ENCODE data around the gene HECTD2. TPM values are rescaled to one million over a fixed set of nuclear protein-coding genes. Genes with fewer than 3 reads are reported as not detected.
"Not testable (repeated sequence)": the region's sequence is repeated elsewhere in the genome, so short reads cannot be mapped to it uniquely, and the experiment has no call there.

HECTD2 gene
- total RNA-seq, 1 donor: 15.1 TPM

DNA sequence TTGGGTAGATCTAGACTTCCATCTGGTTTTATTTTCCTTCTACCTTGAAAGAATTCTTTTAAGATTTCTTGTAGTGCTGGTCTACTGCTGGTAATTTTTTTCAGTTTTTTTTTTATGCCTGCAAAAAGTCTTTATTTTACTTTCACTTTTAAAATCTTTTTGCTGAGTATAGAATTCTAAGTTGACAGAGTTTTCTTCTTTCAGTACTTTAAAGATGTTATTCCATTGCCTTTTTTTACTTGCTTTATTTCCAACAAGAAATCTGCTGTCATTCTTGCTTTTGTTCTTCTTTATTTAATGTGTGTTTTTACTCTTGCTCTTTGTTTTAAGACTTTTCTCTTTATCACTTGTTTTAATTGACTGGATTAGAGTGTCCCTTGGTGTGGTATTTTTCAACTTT, 36.1 kb upstream of the HECTD2 start:
- no peak for DNase-seq (ENCODE audit: low read depth)
- no peak overlapping the region for H3K4me3 ChIP-seq (ENCODE audit: low read depth, low read length)
- TF ChIP-seq, protein P1, sequence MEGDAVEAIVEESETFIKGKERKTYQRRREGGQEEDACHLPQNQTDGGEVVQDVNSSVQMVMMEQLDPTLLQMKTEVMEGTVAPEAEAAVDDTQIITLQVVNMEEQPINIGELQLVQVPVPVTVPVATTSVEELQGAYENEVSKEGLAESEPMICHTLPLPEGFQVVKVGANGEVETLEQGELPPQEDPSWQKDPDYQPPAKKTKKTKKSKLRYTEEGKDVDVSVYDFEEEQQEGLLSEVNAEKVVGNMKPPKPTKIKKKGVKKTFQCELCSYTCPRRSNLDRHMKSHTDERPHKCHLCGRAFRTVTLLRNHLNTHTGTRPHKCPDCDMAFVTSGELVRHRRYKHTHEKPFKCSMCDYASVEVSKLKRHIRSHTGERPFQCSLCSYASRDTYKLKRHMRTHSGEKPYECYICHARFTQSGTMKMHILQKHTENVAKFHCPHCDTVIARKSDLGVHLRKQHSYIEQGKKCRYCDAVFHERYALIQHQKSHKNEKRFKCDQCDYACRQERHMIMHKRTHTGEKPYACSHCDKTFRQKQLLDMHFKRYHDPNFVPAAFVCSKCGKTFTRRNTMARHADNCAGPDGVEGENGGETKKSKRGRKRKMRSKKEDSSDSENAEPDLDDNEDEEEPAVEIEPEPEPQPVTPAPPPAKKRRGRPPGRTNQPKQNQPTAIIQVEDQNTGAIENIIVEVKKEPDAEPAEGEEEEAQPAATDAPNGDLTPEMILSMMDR (IDR thresholded peaks at IDR 0.05; ENCODE audit: insufficient read depth, low read depth, low read length): no peak

DNA sequence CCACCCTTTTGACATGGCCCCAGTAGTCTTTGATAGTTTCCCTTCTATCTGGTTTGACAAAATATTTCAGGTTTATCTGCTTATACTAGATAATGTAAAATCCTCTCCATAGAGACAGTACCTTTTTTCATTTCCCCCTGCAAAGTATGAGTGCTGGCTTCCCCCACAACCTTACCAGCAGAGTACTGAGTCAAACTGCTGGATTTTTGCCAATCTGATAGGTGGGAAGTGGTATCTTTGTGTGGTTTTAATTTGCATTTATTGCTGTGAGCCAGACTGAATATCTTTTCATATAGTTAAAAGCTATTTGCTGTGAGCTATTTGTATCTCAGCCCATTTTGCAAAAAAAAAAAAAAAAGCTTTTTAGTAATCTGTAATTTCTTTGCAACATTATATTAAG, 32.1 kb upstream of the HECTD2 start:
- H3K4me3 ChIP-seq (ENCODE audit: low read depth, low read length): no peak overlapping the region
- TF ChIP-seq, protein P1 (IDR thresholded peaks at IDR 0.05; ENCODE audit: insufficient read depth, low read depth, low read length): no peak
- DNase-seq (ENCODE audit: low read depth): peak; percentile 7

DNA sequence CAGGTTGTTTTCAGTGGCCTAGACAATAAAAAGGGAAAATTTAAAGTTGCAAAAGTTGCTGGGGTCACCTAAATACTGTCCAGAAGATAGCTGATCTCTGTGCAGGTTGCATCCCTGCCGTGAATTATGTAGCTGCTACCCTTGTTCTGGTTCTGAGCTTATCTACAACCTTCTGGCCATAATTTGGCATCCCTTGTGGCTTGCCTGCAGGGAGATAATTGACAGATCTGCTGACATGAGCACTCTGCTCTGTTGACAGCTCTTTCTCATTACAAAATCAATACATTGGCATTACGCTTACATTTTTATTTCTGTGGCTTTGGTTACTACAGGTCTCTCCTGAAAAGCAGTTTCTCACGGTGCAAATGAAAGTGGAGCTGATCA, 29.3 kb upstream of the HECTD2 start:
- DNase-seq (ENCODE audit: low read depth): no peak
- no peak overlapping the region for H3K4me3 ChIP-seq (ENCODE audit: low read depth, low read length)

DNA sequence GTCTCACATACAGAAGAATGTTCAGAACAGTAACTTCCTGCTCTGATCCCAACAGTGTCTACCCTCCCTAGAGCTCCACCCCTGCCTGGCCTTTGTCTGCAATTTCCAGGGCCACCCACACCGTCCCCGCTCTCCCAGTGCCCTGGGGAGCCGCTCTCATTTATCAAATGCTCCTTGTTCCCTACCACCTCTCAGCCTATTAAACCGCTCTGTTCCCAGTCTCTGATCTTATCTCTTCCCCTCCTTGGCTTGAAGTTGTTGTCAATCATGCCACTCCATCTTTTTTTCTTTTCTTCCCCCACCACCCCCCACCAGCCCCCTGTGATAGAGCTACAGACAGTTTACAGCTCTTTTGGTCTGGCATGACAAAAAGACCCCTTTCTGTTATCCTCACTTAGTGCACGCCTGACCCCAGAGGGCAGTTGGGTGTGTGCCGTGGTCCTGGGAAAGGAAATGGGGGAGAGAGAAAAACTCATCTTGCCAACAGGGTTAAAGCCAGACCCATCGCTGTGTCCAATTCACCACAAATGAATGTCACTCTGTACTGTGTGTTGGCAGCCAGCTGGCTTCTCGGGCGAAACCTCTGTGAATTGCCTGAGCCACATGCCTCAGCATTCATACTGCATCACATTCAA, 28.8 kb upstream of the HECTD2 start:
- TF ChIP-seq, protein P1 (IDR thresholded peaks at IDR 0.05; ENCODE audit: insufficient read depth, low read depth, low read length): no peak
- DNase-seq (ENCODE audit: low read depth): no peak
- no peak overlapping the region for H3K4me3 ChIP-seq (ENCODE audit: low read depth, low read length)

More for the DNA sequence above, 29.3 kb upstream of the HECTD2 start:
- TF ChIP-seq, protein P1 (IDR thresholded peaks at IDR 0.05; ENCODE audit: insufficient read depth, low read depth, low read length): no peak

DNA sequence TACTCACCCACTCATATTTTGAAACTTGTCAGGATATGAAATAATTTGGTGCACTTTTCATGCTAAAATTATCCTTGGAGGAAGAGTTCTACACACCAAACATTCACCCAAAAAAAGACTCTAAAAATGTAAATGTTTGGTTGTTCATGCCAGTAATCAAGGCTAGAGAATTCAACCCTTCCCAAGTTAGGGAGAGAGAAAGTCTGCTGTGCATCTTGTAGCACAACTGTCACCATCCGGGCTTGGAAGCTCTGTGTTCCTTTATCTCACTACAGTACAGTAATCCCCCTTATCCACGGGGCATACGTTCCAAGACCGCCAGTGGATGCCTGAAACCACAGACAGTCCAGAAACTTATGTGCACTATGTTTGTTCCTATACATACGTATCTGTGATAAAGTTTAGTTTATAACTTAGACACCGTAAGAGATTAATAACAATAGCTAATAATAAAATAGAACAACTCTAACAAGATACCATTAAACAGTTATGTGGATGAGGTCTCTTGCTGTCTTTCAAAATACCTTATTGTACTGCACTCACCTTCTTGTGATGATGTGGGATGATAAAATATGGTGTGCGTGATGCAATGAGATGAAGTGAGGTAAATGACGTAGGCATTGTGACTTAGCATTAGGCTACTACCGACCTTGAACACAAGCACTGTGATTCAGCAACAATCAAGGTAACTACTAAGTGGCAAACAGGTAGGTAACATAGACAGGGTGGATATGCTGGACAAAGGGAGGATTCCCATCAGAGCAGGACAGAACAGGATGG, 24.6 kb upstream of the HECTD2 start:
- TF ChIP-seq, protein P1 (IDR thresholded peaks at IDR 0.05; ENCODE audit: insufficient read depth, low read depth, low read length): no peak
- no peak for DNase-seq (ENCODE audit: low read depth)
- no peak overlapping the region for H3K4me3 ChIP-seq (ENCODE audit: low read depth, low read length)

DNA sequence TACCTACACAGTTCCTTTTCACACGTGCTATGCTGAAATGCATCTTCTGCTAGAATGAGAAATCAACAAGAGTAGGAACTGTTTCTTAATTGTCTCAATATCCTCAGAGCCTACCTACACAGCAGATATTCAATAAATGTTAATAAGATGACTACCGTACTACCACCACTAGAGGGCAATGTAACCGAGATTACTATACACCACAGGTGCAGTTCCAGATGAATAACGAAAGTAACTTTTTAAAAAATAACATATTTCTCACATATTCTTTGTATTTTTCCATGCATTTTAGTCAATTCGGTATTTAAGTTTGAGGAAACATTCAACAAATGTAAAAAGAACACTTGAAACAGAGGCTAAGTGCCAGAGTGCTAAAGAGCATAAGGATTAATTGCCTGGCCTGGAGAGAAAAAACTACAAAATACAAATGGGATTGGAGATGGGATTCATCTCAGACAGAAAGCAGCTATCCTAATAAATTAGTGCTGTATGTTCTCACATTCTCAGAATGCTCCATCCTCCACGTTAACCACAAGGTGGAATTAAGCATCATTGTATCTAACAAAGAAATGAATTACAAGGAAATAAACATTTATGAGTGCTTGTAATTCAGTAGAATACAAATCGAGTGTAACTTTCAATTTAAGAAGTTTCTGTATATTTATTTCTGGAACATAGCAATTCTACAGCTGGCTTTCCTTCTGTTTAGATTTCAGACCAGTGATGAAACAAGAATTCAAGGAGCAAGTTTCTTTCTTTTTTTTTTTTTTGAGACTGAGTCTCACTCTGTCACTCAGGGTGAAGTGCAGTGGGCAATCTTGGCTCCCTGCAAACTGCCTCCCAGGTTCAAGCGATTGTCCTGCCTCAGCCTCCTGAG, 20.3 kb upstream of the HECTD2 start:
- TF ChIP-seq, protein P1 (IDR thresholded peaks at IDR 0.05; ENCODE audit: insufficient read depth, low read depth, low read length): peak; percentile 58
- peak; percentile 72 for DNase-seq (ENCODE audit: low read depth)

DNA sequence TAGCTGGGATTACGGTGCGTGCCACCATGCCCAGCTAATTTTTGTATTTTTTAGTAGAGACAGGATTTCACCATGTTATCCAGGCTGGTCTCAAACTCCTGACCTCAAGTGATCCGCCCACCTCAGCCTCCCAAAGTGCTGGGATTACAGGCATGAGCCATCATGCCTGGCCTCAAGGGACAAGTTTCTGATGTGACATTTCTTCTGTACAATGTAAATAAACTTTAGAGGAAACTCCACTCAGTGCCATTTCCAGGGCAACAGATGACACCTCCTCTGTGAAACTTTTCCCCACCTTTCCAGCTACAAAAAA, 19.7 kb upstream of the HECTD2 start:
- H3K4me3 ChIP-seq (ENCODE audit: low read depth, low read length); DNase-seq (ENCODE audit: low read depth): not testable (repeated sequence)

More for the DNA sequence above, 20.3 kb upstream of the HECTD2 start:
- no peak overlapping the region for H3K4me3 ChIP-seq (ENCODE audit: low read depth, low read length)
